Stomach (tissue), 4 donors: ENCODE data around the gene TMEM115.

Experiments
- EP300 ChIP-seq: sonication (generic); formaldehyde crosslinking; IDR thresholded peaks from one replicate; pipeline ENCODE4 v1.6.1; 2017; ENCODE audit warnings: antibody characterized with exemption
- POLR2A ChIP-seq, 4 donors: fragments of 450-650 bp; IDR thresholded peaks; one replicate each; pipeline ENCODE4 v1.6.1; 2016; ENCODE audit warnings: antibody characterized with exemption in 4 of 4, control low read depth in 2 of 4, mild to moderate bottlenecking in 1 of 4, moderate library complexity in 1 of 4
- POLR2AphosphoS5 ChIP-seq, 3 donors: sonication (generic); formaldehyde crosslinking; IDR thresholded peaks; one replicate each; pipeline ENCODE4 v1.6.1; 2016; ENCODE audit warnings: antibody characterized with exemption in 3 of 3
- TF ChIP-seq, protein P1 (sequence below), 7 experiments: fragments of 450-650 bp in 4 of 7; fragments of 200-600 bp in 3 of 7; sonication (generic) in 3 of 7; IDR thresholded peaks; one replicate each; pipeline ENCODE4 v1.5.1; 2016 to 2019; ENCODE audit warnings: antibody characterized with exemption in 7 of 7, control low read depth in 2 of 7, mild to moderate bottlenecking in 1 of 7

DNA sequence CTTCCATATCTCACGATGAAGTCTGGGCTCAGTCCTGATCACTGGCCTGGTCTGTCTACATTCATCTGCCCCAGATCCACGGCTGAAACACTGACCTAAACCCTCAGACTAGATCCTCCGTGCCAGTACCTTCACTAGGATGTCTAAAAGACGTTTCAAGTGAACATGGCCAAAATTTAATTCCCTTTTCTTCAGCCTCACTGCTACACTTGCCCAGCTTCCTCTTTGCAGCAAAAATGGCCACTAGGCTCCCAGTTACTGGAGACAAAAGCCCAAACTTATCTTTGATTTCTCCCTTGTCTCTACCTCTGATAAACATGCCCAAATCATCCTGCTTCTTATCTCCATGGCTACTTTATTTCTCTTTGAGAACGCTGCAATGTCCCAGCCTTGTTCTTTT is 20.4 kb downstream of the TMEM115 start:
- TF ChIP-seq, protein P1, sequence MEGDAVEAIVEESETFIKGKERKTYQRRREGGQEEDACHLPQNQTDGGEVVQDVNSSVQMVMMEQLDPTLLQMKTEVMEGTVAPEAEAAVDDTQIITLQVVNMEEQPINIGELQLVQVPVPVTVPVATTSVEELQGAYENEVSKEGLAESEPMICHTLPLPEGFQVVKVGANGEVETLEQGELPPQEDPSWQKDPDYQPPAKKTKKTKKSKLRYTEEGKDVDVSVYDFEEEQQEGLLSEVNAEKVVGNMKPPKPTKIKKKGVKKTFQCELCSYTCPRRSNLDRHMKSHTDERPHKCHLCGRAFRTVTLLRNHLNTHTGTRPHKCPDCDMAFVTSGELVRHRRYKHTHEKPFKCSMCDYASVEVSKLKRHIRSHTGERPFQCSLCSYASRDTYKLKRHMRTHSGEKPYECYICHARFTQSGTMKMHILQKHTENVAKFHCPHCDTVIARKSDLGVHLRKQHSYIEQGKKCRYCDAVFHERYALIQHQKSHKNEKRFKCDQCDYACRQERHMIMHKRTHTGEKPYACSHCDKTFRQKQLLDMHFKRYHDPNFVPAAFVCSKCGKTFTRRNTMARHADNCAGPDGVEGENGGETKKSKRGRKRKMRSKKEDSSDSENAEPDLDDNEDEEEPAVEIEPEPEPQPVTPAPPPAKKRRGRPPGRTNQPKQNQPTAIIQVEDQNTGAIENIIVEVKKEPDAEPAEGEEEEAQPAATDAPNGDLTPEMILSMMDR (IDR thresholded peaks at IDR 0.05) = no peak
- TF ChIP-seq POLR2A (IDR thresholded peaks at IDR 0.05) (no peak), POLR2AphosphoS5 (IDR thresholded peaks at IDR 0.05) (no peak), EP300 (no peak)
